ENCODE measurements around the gene USP21. TPM values are rescaled to one million over a fixed set of nuclear protein-coding genes. Genes with fewer than 3 reads are reported as not detected.

USP21 gene
- total RNA-seq, 2 experiments from 2014 or later: 44.4 to 45.6 TPM

- H3K27me3 ChIP-seq (ENCODE audit: control insufficient read depth in 1 of 2, insufficient read depth in 2 of 2, low read length in 2 of 2): no peaks in the 10 kb centered on the region
- CTCF ChIA-PET: no interaction called here
- H3K4me1 ChIP-seq (ENCODE audit: insufficient read depth, low read length): peaks cover 51% of the 10 kb centered on the region
- TF ChIP-seq CTCF (IDR thresholded peaks at IDR 0.05): no peak
- Mint-ChIP-seq H3K4me1 (ENCODE audit: low read depth) (peaks cover 55% of the 10 kb centered on the region), H3K9me3 (no peaks in the 10 kb centered on the region), H3K27me3 (no peaks in the 10 kb centered on the region), H3K27ac (no peak overlapping the region), H3K36me3 (ENCODE audit: low read depth) (peaks cover 78% of the 10 kb centered on the region), H3K4me3 (no peak overlapping the region)
- intact Hi-C loops (cut with DNase I, micrococcal nuclease): loop anchor here in 1 of 2 experiments (5.0 kb wide), 1 partner anchor 216 kb away; no protein-coding TSS in a partner anchor
- no peak for ATAC-seq (ENCODE audit: poor library complexity)
- H3K9me3 ChIP-seq (ENCODE audit: control insufficient read depth in 1 of 2, insufficient read depth in 1 of 2, low read length in 2 of 2): no peaks in the 10 kb centered on the region
- no peak overlapping the region for H3K27ac ChIP-seq (ENCODE audit: low read depth in 1 of 2, low read length in 2 of 2)
- H3K4me3 ChIP-seq (ENCODE audit: low read length): no peak overlapping the region
- POLR2A ChIA-PET: interaction anchor here (1.4 to 3.2 kb wide), 2 partner anchors 9 to 11 kb away, joined by 3 to 17 read pairs; no protein-coding TSS in a partner anchor
- peaks cover 68% of the 10 kb centered on the region for H3K36me3 ChIP-seq (ENCODE audit: insufficient read depth, low read length)
- DNase-seq: no peak
Measured at GRCh38 chr1:161171696-161172095, 12.4 kb downstream of the USP21 start.

- no peak for TF ChIP-seq CTCF (IDR thresholded peaks at IDR 0.05)
- H3K9me3 ChIP-seq (ENCODE audit: control insufficient read depth in 1 of 2, insufficient read depth in 1 of 2, low read length in 2 of 2): no peaks in the 10 kb centered on the region
- no peaks in the 10 kb centered on the region for H3K9me3 Mint-ChIP-seq
- intact Hi-C loops (cut with DNase I, micrococcal nuclease): loop anchor here in 1 of 2 experiments (5.0 kb wide), 1 partner anchor 215 kb away; no protein-coding TSS in a partner anchor
- H3K4me1 ChIP-seq (ENCODE audit: insufficient read depth, low read length): peaks cover 47% of the 10 kb centered on the region
- ChIA-PET POLR2A (interaction anchor here (1.0 to 1.5 kb wide), 2 partner anchors 9 to 13 kb away, joined by 3 to 7 read pairs; no protein-coding TSS in a partner anchor), CTCF (no interaction called here)
- no peaks in the 10 kb centered on the region for H3K27me3 Mint-ChIP-seq
- H3K4me1 Mint-ChIP-seq (ENCODE audit: low read depth): peaks cover 55% of the 10 kb centered on the region
- H3K27ac ChIP-seq (ENCODE audit: low read depth in 1 of 2, low read length in 2 of 2): no peak overlapping the region
- ATAC-seq (ENCODE audit: poor library complexity): no peak
- H3K4me3 Mint-ChIP-seq: peak overlapping the region; percentile 31
- H3K27ac Mint-ChIP-seq: peak overlapping the region; percentile 36
- H3K36me3 Mint-ChIP-seq (ENCODE audit: low read depth): peaks cover 84% of the 10 kb centered on the region
- H3K4me3 ChIP-seq (ENCODE audit: low read length): no peak overlapping the region
- DNase-seq: no peak
- no peaks in the 10 kb centered on the region for H3K27me3 ChIP-seq (ENCODE audit: control insufficient read depth in 1 of 2, insufficient read depth in 2 of 2, low read length in 2 of 2)
- peaks cover 68% of the 10 kb centered on the region for H3K36me3 ChIP-seq (ENCODE audit: insufficient read depth, low read length)
Measured at GRCh38 chr1:161172349-161172748, 13.0 kb downstream of the USP21 start.

GRCh38 chr1:161172776-161173376, 13.6 kb downstream of the USP21 start:
- ATAC-seq (ENCODE audit: poor library complexity) (no peak), DNase-seq (no peak)
- no peak for TF ChIP-seq CTCF (IDR thresholded peaks at IDR 0.05)
- Histone ChIP-seq H3K27ac (ENCODE audit: low read depth in 1 of 2, low read length in 2 of 2) (no peak overlapping the region), H3K4me3 (ENCODE audit: low read length) (no peak overlapping the region), H3K36me3 (ENCODE audit: insufficient read depth, low read length) (peaks cover 68% of the 10 kb centered on the region), H3K9me3 (ENCODE audit: control insufficient read depth in 1 of 2, insufficient read depth in 1 of 2, low read length in 2 of 2) (no peaks in the 10 kb centered on the region), H3K27me3 (ENCODE audit: control insufficient read depth in 1 of 2, insufficient read depth in 2 of 2, low read length in 2 of 2) (no peaks in the 10 kb centered on the region), H3K4me1 (ENCODE audit: insufficient read depth, low read length) (peaks cover 47% of the 10 kb centered on the region)
- peak overlapping the region; percentile 25 for H3K4me3 Mint-ChIP-seq
- no peaks in the 10 kb centered on the region for H3K9me3 Mint-ChIP-seq
- H3K36me3 Mint-ChIP-seq (ENCODE audit: low read depth): peaks cover 85% of the 10 kb centered on the region
- no peaks in the 10 kb centered on the region for H3K27me3 Mint-ChIP-seq
- H3K27ac Mint-ChIP-seq: peak overlapping the region; percentile 36
- POLR2A ChIA-PET: interaction anchor here (1.0 to 1.5 kb wide), 2 partner anchors 9 to 13 kb away, joined by 3 to 7 read pairs; no protein-coding TSS in a partner anchor
- CTCF ChIA-PET: no interaction called here
- intact Hi-C loops (cut with DNase I, micrococcal nuclease): loop anchor here in 1 of 2 experiments (5.0 kb wide), 1 partner anchor 214 kb away; no protein-coding TSS in a partner anchor
- H3K4me1 Mint-ChIP-seq (ENCODE audit: low read depth): peaks cover 57% of the 10 kb centered on the region

Data from CD4-positive, alpha-beta T cell (primary cell).